Fibroblast of pulmonary artery (primary cell): ENCODE measurements around the gene KRT40.

Experiments used
- DNase-seq: peaks from one replicate; pipeline ENCODE4 v3.0.0-alpha.2; 2010; ENCODE audit warnings: low read depth
- H3K4me3 ChIP-seq: replicated peaks from 2 replicates; pipeline ENCODE4 v1.5.1; 2011; ENCODE audit warnings: low read depth, mild to moderate bottlenecking, control low read depth, low read length, moderate library complexity
- CTCF ChIP-seq: IDR thresholded peaks from 2 replicates; pipeline ENCODE4 v1.5.1; 2011; ENCODE audit warnings: mild to moderate bottlenecking, control low read depth, low read length, inconsistent platforms; ENCODE audit errors: missing control alignments

Gene KRT40

GRCh38 chr17:40966848-40967247 is 17.3 kb downstream of the KRT40 start, which contains the start of gene KRT39:
TSS of gene KRT39 (minus strand) at chr17:40966948. CDS start at chr17:40966856, 92 bp downstream.
- DNase-seq = no peak
- no peak within 1 kb of the TSS for H3K4me3 ChIP-seq
- TF ChIP-seq CTCF = no peak

GRCh38 chr17:40963838-40964237 is 20.3 kb downstream of the KRT40 start:
- no peak overlapping the region for H3K4me3 ChIP-seq
- peak; percentile 80 for TF ChIP-seq CTCF
- peak; percentile 20 for DNase-seq

GRCh38 chr17:40962059-40962561 is 22.0 kb downstream of the KRT40 start:
- no peak overlapping the region for H3K4me3 ChIP-seq
- DNase-seq = no peak
- no peak for TF ChIP-seq CTCF

GRCh38 chr17:40961591-40961990 is 22.5 kb downstream of the KRT40 start:
- TF ChIP-seq CTCF = no peak
- H3K4me3 ChIP-seq = no peak overlapping the region
- no peak for DNase-seq

GRCh38 chr17:40960144-40960543 is 24.0 kb downstream of the KRT40 start:
- DNase-seq = peak; percentile 32
- peak overlapping the region; percentile 2 for H3K4me3 ChIP-seq
- no peak for TF ChIP-seq CTCF

GRCh38 chr17:40958086-40958953 is 25.8 kb downstream of the KRT40 start:
- H3K4me3 ChIP-seq = no peak overlapping the region
- DNase-seq = no peak
- no peak for TF ChIP-seq CTCF
